HCT116 (cell line): ENCODE measurements around the gene IFNL4. TPM values are rescaled to one million over a fixed set of nuclear protein-coding genes. Genes with fewer than 3 reads are reported as not detected.
A peak's percentile ranks its signal among the peaks of the same experiment; 100 is the strongest.

Source experiments
- ATAC-seq: fragments of 200-7000 bp; cut with Tn5 transposase; 2 replicates; pipeline ENCODE4 v1.9.1; 2020; ENCODE audit warnings: mild to moderate bottlenecking, moderate library complexity
- BruUV-seq: library from RNA; stranded (reverse); fragments of 400-500 nt; replicated peaks from 2 replicates; lab custom pipeline; 2021; lab: Mats Ljungman, UMichigan
- CTCF ChIA-PET: fragments of 300-600 bp; sonication (Branson Sonifier 250); formaldehyde crosslinking; loops from one replicate; lab custom pipeline; 2021; ENCODE audit warnings: antibody characterized with exemption; lab: Charles Lee
- POLR2A ChIA-PET: fragments of 300-600, 350-600 bp; sonication (Branson Sonifier 250); formaldehyde crosslinking; loops from one replicate; lab custom pipeline; 2021; ENCODE audit warnings: antibody characterized with exemption; lab: Charles Lee
- RAD21 ChIA-PET, 2 experiments: fragments of 300-600 bp; sonication (Branson Sonifier 250); formaldehyde crosslinking; loops; one replicate each; lab custom pipeline; 2023; ENCODE audit warnings: low total read pairs in 2 of 2; ENCODE audit not compliant: uncharacterized antibody in 2 of 2, unreplicated experiment in 2 of 2, low non-redundant PET in 1 of 2; lab: Charles Lee
- DNase-seq: peaks from one replicate; pipeline ENCODE4 v3.0.0-alpha.2; 2010; ENCODE audit warnings: low read depth, low spot score
- H2AFZ ChIP-seq: fragments of 200-600 bp; shearing (Covaris generic), sonication (generic); 2 replicates; pipeline ENCODE4 v1.6.1; 2017; ENCODE audit warnings: low read depth, mixed run types, mixed read lengths, antibody characterized with exemption, low read length; ENCODE audit not compliant: poor library complexity, severe bottlenecking
- H3K27ac ChIP-seq: 2 replicates; pipeline ENCODE4 v1.5.1; 2012; ENCODE audit warnings: low read depth, low read length
- H3K27me3 ChIP-seq: fragments of 200-600 bp; sonication (generic); 2 replicates; pipeline ENCODE4 v1.6.1; 2016; ENCODE audit warnings: mixed run types, low read length, mixed read lengths; ENCODE audit not compliant: insufficient read depth
- H3K36me3 ChIP-seq, 2 experiments: fragments of 200-500 bp in 1 of 2; fragments of 200-600 bp in 1 of 2; sonication (Bioruptor generic) in 1 of 2; sonication (generic) in 1 of 2; 2 replicates each; pipeline versions ENCODE4 v1.5.1 to v1.6.1; 2014 to 2016; ENCODE audit warnings: low read length in 2 of 2, inconsistent platforms in 1 of 2, mixed read lengths in 1 of 2, mixed run types in 1 of 2; ENCODE audit not compliant: insufficient read depth in 2 of 2, control insufficient read depth in 1 of 2
- H3K4me1 ChIP-seq, 2 experiments: fragments of 200-600 bp in 1 of 2; sonication (generic) in 1 of 2; 2 replicates each; pipeline versions ENCODE4 v1.5.1 to v1.6.1; 2012 to 2017; ENCODE audit warnings: low read length in 2 of 2, inconsistent platforms in 1 of 2, mild to moderate bottlenecking in 1 of 2, mixed read lengths in 1 of 2, mixed run types in 1 of 2, moderate library complexity in 1 of 2; ENCODE audit not compliant: insufficient read depth in 2 of 2, control insufficient read depth in 1 of 2
- H3K4me2 ChIP-seq: fragments of 200-600 bp; sonication (generic); 2 replicates; pipeline ENCODE4 v1.6.1; 2017; ENCODE audit warnings: mixed run types, low read length, mixed read lengths
- H3K4me3 ChIP-seq, 2 experiments: fragments of 200-600 bp in 1 of 2; sonication (generic) in 1 of 2; replicated peaks in 1 of 2; 2 replicates each; pipeline ENCODE4 v1.5.1; 2011 to 2016; ENCODE audit warnings: low read length in 2 of 2, control low read depth in 1 of 2, low read depth in 1 of 2, mild to moderate bottlenecking in 1 of 2, mixed read lengths in 1 of 2, mixed run types in 1 of 2
- H3K79me2 ChIP-seq: fragments of 200-600 bp; sonication (generic); 2 replicates; pipeline ENCODE4 v1.6.1; 2017; ENCODE audit warnings: mild to moderate bottlenecking, mixed run types, low read length, moderate library complexity, mixed read lengths; ENCODE audit not compliant: insufficient read depth
- H3K9ac ChIP-seq: fragments of 200-600 bp; sonication (generic); 2 replicates; pipeline ENCODE4 v1.6.1; 2016; ENCODE audit warnings: low read length, mixed read lengths
- H3K9me2 ChIP-seq: fragments of 200-600 bp; sonication (generic), shearing (Covaris generic); 2 replicates; pipeline ENCODE4 v1.6.1; 2017; ENCODE audit warnings: mixed run types, mild to moderate bottlenecking, moderate library complexity; ENCODE audit not compliant: insufficient read depth
- H3K9me3 ChIP-seq, 2 experiments: fragments of 200-500 bp in 1 of 2; fragments of 200-600 bp in 1 of 2; sonication (Bioruptor generic) in 1 of 2; sonication (generic) in 1 of 2; 2 replicates each; pipeline ENCODE4 v1.6.1; 2014 to 2017; ENCODE audit warnings: low read length in 2 of 2, mixed read lengths in 2 of 2, inconsistent platforms in 1 of 2, low read depth in 1 of 2, mild to moderate bottlenecking in 1 of 2, mixed run types in 1 of 2, moderate library complexity in 1 of 2; ENCODE audit not compliant: control insufficient read depth in 1 of 2, insufficient read depth in 1 of 2
- H4K20me1 ChIP-seq: fragments of 200-600 bp; sonication (generic), shearing (Covaris generic); 2 replicates; pipeline ENCODE4 v1.6.1; 2017; ENCODE audit warnings: mixed run types, mild to moderate bottlenecking, moderate library complexity; ENCODE audit not compliant: insufficient read depth
- CBX3 ChIP-seq: IDR thresholded peaks from 2 replicates; pipeline ENCODE4 v1.6.1; 2012; ENCODE audit warnings: low read depth
- CEBPB ChIP-seq: IDR thresholded peaks from 2 replicates; pipeline ENCODE4 v1.6.1; 2012; ENCODE audit warnings: low read depth
- EGR1 ChIP-seq: IDR thresholded peaks from 2 replicates; pipeline ENCODE4 v1.6.1; 2012; ENCODE audit warnings: low read depth
- ELF1 ChIP-seq: IDR thresholded peaks from 2 replicates; pipeline ENCODE4 v1.6.1; 2012; ENCODE audit warnings: low read depth, borderline replicate concordance
- JUND ChIP-seq: IDR thresholded peaks from 2 replicates; pipeline ENCODE4 v1.6.1; 2012
- POLR2A ChIP-seq: IDR thresholded peaks from 2 replicates; pipeline ENCODE4 v1.7.0; 2011; ENCODE audit warnings: borderline replicate concordance; ENCODE audit not compliant: insufficient read depth, insufficient read length; ENCODE audit errors: extremely low read depth
- POLR2AphosphoS5 ChIP-seq: IDR thresholded peaks from 2 replicates; pipeline ENCODE4 v1.6.1; 2011; ENCODE audit warnings: mild to moderate bottlenecking, low read depth, low read length, moderate library complexity
- RAD21 ChIP-seq: IDR thresholded peaks from 2 replicates; pipeline ENCODE4 v1.6.1; 2012; ENCODE audit warnings: low read depth, mild to moderate bottlenecking
- REST ChIP-seq: IDR thresholded peaks from 2 replicates; pipeline ENCODE4 v1.6.1; 2012; ENCODE audit warnings: low read depth
- SIN3A ChIP-seq: IDR thresholded peaks from 2 replicates; pipeline ENCODE4 v1.6.1; 2012; ENCODE audit warnings: low read depth
- TCF7L2 ChIP-seq: IDR thresholded peaks from 2 replicates; pipeline ENCODE4 v1.7.0; 2011; ENCODE audit warnings: borderline replicate concordance, inconsistent platforms; ENCODE audit not compliant: insufficient read depth, insufficient read length; ENCODE audit errors: extremely low read depth
- YY1 ChIP-seq: IDR thresholded peaks from 2 replicates; pipeline ENCODE4 v1.6.1; 2011; ENCODE audit warnings: low read length, low read depth, moderate library complexity, mild to moderate bottlenecking; ENCODE audit not compliant: insufficient replicate concordance; ENCODE audit errors: extremely low read depth
- intact Hi-C: fragments of 100-400 bp; cut with micrococcal nuclease; formaldehyde crosslinking; loops from 2 replicates; pipeline ENCODE4 v1.10.0; 2022
- total RNA-seq: library from RNA; stranded (reverse); gene quantifications from one replicate; pipeline ENCODE4 v1.2.1, GENCODE V29; 2021; ENCODE audit not compliant: unreplicated experiment
- TF ChIP-seq, protein P1 (sequence below), 3 experiments: fragments of 200-600 bp in 1 of 3; sonication (generic) in 1 of 3; IDR thresholded peaks in 2 of 3; conservative IDR thresholded peaks in 1 of 3; 2 replicates each; pipeline ENCODE4 v1.5.1; 2012 to 2017; ENCODE audit warnings: low read depth in 2 of 3, low read length in 2 of 3, antibody characterized with exemption in 1 of 3, borderline replicate concordance in 1 of 3, control low read depth in 1 of 3, mild to moderate bottlenecking in 1 of 3, mixed read lengths in 1 of 3, mixed run types in 1 of 3, moderate library complexity in 1 of 3; ENCODE audit not compliant: insufficient read depth in 1 of 3

IFNL4 gene
- total RNA-seq, 1 experiment from 2014 or later, result not detected

DNA sequence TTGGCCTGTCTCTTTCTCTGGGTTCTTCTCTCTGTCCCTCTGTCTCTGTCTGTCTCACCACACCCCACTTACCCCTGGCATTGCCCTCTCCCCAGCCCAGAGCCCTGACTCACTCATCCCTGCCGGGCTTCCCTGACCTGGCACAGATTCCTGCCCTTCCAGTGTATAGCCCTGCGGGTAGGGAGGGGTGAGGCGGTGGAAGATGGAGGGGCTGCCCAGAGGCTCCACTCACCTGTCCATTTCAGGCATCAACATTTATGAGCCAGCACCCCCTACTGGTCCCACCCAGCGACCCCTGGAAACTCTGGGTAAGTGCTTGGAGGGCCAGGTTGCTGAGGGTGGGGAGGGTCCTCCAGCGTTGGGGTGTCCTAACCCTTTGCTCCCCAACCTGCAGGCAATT is 50.8 kb downstream of the IFNL4 start:
- H3K36me3 ChIP-seq, result no peaks in the 10 kb centered on the region
- no peak overlapping the region for H3K9ac ChIP-seq
- H2AFZ ChIP-seq, result no peak overlapping the region
- no peak overlapping the region for H3K4me3 ChIP-seq
- POLR2A ChIA-PET, result no interaction called here
- TF ChIP-seq YY1 (no peak), CEBPB (no peak), POLR2AphosphoS5 (no peak), EGR1 (no peak), CBX3 (no peak), REST (no peak), RAD21 (peak; percentile 49), JUND (no peak), POLR2A (no peak), TCF7L2 (no peak), ELF1 (no peak), SIN3A (no peak)
- TF ChIP-seq, protein P1, sequence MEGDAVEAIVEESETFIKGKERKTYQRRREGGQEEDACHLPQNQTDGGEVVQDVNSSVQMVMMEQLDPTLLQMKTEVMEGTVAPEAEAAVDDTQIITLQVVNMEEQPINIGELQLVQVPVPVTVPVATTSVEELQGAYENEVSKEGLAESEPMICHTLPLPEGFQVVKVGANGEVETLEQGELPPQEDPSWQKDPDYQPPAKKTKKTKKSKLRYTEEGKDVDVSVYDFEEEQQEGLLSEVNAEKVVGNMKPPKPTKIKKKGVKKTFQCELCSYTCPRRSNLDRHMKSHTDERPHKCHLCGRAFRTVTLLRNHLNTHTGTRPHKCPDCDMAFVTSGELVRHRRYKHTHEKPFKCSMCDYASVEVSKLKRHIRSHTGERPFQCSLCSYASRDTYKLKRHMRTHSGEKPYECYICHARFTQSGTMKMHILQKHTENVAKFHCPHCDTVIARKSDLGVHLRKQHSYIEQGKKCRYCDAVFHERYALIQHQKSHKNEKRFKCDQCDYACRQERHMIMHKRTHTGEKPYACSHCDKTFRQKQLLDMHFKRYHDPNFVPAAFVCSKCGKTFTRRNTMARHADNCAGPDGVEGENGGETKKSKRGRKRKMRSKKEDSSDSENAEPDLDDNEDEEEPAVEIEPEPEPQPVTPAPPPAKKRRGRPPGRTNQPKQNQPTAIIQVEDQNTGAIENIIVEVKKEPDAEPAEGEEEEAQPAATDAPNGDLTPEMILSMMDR (IDR thresholded peaks at IDR 0.05 in 2 of 3, conservative IDR thresholded peaks at IDR 0.05 in 1 of 3; ENCODE audit: borderline replicate concordance in 1 of 3, insufficient read depth in 1 of 3, low read depth in 2 of 3, low read length in 2 of 3), result peak in 2 of 3 experiments; percentile 32 to 33; a peak in 3 of 6 replicates
- TF ChIP-seq, all 23 proteins: peak for 2
- no peaks in the 10 kb centered on the region for H3K27me3 ChIP-seq
- peaks cover 7 to 35% of the 10 kb centered on the region in 2 experiments; a peak in 3 of 4 replicates for H3K4me1 ChIP-seq
- no peaks in the 10 kb centered on the region for H3K9me2 ChIP-seq
- no TSS peak for BruUV-seq
- DNase-seq (no peak), ATAC-seq (no peak; the same call in 1 of the 2 replicates)
- CTCF ChIA-PET, result interaction anchor here (1.0 kb wide), 1 partner anchor 76 kb away, joined by 3 read pairs; no protein-coding TSS in a partner anchor
- H3K4me2 ChIP-seq, result no peak overlapping the region
- no peaks in the 10 kb centered on the region for H3K79me2 ChIP-seq
- H3K27ac ChIP-seq, result no peak overlapping the region
- intact Hi-C loops, result no loop called here
- no peaks in the 10 kb centered on the region for H3K9me3 ChIP-seq
- RAD21 ChIA-PET, result interaction anchor here in 1 of 2 experiments (0.7 kb wide), 1 partner anchor 100 kb away, joined by 3 read pairs; no protein-coding TSS in a partner anchor
- no peaks in the 10 kb centered on the region for H4K20me1 ChIP-seq
